ENCODE results near the gene GGT6. TPM values are rescaled to one million over a fixed set of nuclear protein-coding genes. Genes with fewer than 3 reads are reported as not detected.

GGT6 gene
- polyA plus RNA-seq, 1 donor, result 6.3 TPM

DNA sequence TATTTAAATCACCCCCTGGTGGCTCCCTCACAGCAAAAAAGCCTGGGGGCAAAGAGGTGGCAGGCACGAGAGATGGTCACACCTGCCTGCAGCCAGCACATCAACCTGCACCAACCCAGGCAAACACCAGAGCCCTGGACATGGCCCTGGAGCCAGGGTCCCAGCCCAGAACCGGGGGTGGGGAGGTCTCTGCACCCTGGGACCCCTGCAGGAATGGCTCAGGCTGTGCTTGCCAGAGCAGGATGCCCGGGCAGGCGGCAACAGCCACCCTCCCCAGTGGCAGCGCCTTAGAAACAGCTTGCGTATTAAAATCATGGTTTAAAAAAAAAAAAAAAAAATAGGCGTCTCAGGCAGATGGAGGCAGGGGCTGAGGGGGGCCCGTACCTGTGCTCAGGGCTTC lies 21.4 kb downstream of the GGT6 start:
- no peak for DNase-seq

DNA sequence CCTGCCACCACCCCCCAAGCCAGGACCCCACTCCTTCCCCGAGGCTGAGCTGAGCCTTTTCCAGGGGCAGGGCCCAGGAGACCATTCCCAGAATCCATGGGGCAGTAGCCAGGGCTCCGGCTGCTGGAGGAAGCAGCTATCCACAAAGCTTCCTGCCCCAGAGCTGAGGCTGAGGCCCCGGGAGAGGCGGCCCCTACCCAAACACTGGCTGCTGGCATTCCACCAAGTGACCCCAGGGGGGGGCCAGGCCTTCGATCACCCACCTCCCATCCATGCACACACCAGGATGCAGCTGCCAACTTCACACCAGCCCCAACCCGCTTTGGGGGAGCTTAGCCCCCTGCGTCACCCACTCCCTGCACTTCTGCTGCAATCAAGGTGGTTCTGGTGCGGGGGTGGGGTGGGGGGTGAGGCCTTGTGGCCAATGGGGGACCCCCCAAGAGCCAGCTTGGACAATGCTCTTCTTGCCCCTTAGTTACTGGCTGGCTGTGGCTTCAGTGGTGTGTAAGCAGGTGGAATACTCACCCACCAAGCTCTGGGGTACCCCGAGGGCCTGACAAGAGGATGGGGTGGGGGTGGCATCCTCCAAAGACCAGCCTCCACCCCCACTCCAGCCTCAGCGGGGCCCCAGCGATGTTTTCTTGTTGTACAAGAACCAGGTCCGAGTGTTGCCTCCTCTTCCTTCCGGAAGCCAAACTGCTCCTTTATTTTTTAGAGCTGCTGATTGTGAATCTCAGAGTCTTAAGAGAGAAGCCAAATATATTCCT lies 22.0 kb downstream of the GGT6 start:
- DNase-seq, result no peak

DNA sequence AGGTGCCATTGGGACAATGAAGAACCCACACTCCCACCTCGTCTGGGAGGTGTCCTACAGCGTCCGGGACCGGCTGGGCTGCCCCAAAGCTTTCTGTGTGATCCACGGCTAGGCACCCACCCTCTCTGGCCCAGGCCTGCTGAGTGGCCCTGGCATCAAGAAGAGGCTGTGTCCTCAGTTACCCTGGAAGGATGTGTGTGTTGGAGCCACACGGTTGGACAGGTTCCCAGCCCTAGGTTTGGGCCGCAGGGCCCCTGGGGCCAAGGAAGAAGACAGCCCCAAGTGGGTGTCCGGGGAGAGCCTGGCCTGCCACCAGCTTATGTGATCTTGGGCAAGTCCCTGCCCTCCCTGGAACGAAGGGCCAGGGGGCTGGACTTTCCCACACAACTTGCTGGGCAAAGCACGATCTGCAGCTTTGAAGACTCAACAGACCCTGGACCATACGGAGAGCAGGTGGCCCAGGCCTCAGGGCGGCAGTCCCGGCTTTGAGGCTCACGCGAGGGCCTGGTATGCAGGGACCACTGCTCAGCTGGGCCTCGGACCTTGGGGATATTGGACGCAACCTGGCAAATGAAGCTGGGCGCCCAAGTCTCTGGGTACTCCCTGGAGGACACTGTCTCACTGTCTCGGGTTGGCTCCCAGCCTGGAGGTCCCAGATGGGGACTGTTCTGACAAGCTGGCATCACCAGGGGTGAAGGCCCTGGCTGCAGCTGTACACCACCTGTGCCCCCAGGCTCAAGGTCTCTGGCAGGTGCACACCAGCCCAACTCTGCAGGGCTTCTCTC lies 22.7 kb downstream of the GGT6 start:
- no peak for DNase-seq

DNA sequence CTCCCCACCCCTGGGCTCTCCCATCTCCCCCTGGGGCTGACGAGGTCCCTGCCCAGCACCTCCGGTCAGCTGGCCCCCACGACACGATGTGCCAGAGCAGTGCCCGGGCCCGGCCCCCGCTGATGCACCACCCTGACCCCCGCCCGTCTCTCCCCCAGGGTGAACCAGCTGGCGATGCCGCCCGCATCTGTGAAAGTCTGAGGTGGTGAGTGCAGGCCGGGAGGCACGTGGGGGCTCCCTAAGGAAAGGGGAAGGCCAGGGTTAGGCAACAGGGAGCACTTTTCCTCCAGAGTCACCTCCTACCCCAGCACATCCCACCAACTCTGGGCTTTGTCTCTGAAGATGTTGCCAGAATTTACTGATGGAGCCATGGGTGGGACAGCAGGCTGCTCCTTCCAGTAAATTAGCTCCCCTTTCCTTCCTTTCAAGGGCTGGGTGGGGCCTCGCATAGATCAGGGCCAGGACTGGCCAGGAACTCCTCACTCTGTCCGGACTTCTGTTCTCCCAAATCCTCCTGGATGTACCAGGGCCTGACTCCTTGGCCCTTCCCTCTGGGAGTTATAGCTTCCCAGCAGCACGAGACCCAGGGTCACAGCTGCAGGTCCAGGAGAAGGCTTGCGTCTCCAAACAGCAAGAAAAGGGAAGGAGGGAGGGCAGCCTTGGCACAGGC lies 23.5 kb downstream of the GGT6 start:
- DNase-seq, result no peak

DNA sequence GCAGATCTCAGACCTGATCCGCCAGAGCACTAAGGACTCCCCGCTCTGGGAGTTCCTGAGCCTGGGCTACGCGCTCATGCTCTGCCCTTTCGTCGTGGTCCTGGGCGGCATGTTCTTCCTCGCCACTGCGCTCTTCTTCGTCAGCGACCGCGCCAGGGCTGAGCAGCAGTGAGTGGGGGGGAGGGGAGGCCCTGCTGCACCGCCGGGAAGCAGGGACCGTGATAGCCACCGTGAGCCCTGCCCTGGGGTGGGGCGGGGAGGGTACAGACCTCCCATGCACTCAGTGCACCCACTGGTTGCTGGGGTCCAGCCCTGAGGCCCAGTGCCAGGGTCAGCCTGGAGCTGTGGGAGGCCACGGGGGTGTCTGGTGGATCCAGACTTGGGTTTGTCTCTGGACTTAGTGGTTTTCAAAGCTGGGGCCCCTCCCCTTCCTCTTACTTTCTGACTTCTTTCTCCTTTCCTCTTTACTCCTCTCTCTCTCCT lies 24.1 kb downstream of the GGT6 start:
- no peak for DNase-seq

DNA sequence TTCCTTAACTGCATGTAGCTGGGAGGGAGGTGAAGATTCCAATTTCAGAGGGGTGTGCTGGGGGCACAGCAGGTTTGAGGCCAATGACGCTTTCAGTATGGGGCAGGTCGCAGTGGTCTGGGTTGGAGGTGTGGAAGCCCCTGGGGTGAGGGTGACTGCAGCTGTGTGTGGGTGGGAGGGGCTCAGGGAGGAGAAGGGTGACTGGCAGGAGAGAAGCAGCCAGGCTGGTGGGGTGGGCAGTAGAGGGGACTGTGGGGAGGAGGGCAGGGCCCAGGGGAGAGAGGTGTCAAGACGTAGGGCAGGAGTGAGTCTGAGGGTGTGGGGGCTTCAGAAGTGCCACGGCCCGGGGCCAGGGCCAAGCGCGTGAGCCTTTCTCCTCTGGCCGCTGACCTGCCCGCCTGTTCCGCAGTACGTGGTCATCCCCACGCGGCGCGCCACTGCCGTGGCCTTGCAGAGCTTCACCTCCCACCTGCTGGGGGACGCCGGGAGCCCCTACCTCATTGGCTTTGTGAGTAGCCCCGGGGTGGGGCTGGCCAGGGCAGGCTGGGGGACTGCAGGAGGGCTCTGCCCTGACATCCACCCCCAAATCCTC lies 24.6 kb downstream of the GGT6 start:
- no peak for DNase-seq

DNA sequence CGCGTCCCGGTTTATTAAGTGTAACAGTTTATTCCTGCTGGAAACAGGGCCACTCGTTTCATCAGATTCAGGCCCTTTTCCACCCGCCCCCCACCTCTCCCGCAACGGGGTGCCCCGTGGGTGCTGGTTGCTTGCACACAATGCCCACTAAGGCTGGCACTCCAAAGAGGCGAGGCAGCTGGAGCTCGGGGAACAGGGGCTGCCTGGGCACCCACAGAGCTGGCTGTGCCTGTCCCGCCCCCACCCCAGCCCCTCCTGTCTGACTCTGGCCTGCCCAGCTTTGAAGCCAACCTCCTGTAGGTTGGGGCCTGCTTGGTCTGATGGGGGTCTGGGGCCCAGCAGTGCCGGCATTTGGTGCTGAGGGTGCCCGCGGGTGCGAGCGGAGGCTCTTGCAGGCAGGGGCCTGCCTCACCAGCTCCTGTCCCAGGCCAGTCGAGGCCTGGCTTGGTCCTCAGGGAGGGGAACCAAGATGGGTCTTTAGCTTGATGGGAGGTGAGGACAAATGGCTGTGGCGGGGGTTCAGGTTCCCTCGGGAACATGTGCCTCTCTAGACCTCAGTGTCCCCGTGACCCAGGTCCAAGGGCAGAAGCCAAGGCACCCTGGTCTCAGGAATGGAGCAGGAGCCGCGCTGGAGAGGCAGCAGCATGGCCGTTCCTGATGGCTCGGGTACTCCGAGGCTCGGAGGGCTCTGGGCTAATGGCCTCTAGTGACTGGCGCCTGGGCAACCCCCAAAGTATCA lies 25.3 kb downstream of the GGT6 start:
- DNase-seq, result no peak

DNA sequence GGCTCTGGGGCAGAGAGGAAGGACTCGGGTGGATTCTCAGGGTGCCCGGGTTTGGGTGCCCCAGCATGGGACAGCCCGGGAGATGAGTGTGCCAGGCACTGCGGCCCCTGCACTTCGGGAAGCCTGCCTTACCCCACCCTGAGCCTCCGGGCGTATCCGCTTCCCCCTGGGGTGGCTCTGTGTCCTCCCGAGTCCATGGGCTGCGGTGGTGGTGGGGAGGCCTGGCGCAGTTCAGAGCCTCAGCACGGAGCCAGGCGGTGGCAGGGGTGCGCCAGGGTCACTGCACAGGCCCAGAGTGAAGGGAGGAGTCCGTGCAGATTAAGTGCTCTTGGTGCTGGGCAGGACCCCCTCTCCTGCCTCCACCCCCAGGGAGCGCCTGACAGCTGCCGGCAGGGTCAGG lies 25.9 kb downstream of the GGT6 start:
- no peak for DNase-seq

DNA sequence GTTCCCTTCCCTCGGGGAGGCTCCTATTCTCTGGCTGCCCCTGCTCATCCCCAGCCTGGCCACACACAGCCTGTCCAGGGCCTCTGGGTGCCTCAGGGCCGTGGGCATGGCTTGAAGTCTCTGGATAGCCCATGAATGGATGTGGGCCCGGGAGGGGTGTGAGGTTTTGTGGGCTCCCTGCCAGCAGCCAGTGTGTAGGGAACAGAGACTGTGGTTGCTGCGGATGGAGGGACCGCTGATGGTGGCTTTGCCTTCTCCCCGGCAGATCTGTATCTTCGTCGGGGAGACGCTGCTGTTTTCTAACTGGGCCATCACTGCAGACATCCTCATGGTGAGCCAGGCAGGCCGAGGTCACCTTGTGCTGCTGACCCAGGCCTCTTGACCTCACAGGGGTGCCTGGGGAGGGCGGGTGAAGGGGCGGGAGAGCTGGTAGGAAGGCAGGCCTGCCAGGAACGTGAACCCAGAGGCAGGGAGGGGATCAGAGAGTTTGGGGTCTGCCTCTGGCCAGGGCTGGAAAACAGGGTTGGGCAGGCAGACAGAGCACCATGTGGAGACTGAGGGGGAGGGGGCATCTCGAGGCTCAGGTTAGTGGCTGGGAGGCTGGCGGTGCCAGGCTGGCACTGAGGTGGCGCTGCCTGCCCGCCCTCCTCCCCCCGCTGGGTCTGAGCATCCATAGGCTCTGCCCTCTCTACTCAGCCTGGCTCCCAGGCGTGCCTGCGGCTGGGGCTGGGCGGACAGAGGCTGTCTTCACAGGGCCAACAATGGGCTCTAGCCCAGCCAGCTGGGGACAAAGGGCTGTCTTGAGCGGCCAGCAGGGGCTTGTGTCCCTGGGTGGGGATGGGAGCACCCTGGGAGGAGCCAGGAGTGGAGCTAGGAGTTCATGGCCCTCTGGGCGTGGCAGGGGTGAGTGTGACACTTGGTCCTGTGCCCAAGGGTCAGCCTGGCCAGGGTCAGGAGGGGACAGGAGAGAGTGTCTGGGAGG lies 26.6 kb downstream of the GGT6 start:
- no peak for DNase-seq

DNA sequence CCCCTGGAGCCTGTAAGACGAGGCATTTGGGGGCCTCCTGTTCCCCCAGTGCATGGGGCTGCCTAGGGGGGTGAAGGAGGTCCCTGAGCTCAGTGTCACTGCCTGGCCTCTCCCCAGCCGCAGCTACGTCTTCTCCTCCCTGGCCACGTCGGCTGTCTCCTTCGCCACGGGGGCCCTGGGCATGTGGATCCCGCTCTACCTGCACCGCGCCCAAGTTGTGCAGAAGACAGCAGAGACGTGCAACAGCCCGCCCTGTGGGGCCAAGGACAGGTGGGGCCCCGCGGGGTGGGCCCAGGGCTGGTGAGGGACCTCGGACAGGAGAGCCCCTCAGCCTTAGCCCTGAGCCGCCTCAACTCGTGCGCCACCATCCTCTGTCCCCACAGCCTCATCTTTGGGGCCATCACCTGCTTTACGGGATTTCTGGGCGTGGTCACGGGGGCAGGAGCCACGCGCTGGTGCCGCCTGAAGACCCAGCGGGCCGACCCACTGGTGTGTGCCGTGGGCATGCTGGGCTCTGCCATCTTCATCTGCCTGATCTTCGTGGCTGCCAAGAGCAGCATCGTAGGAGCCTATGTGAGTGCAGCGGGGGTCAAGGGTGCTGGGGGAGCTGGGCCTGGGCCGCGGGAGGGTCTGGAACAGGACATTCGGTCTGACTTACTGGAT lies 27.4 kb downstream of the GGT6 start:
- DNase-seq, result no peak

DNA sequence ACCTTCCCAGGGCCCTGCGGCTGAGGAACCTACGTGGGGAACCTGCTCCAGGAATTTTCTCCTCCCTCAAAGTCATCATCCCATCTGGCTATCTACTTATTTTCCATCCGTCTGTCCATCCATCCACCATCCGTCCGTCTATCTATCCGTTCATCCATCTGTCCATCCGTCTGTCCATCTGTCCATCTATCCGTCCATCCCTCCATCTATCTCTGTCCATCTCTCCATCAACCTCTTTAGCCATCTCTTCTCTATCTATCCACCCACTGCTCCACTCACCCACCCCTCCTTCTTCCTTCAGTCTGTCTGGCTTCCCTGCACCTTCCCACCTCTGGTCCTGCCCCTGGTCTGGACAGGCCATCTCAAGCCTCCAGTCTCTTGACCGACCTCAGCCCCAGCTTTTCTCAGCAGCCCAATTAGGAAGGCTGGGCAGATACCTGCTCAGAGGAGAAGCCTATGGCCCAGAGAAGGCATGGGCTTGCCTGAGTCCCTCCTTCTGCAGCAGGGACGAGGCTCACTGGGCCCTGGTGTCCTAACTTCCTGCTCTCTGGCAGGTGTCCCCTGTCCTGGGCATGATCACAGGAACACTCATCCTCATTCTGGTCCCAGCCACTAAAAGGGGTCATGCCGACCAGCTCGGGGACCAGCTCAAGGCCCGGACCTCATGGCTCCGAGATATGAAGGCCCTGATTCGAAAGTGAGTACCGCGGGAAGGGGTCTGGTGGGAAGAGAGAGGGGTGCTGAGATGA lies 28.2 kb downstream of the GGT6 start:
- no peak for DNase-seq

DNA sequence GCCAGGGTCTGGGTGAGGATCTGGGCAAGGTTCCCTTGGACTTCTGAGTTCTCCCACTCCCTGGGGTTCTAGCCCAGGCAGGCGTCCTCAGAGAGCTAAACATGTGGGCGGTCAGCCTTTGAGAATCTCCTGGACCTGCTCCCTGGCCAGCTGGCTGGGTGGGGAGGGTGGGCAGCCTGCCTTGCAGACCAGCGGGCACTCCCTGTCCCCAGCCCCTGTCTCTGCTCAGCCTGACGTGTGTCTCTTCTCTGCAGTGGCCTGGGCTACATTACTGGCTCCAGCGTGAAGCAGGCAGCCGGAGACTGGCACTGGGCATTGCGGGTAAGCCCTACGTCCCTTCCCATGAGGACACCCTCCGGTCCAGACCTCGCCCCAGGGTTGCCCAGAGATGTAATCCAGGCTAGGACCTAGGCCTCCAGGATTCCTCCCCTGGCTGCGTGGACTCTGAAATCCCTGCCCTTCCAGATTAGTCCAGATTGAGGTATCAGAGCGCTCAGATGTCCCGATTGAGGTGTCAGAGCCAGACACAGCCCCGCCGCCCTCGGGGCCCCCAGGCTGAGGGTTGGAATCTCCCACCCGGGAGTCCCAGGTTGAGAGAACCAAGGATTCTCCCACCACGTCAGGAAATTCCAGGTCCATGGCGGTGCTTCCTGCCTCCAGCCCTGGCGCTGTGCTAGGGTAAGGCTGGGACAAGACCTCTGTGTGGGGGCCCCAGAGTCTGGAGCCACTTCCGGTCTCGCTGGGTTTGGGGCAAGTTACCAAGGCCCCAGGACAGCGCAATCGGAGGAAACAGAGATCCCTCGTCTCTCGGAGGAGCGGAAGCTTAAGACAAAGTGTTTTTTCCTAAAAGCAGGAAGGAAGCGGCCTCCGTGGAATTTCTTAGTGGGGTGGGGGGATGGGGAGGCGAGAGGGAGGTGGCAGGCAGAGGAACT lies 29.3 kb downstream of the GGT6 start:
- DNase-seq, result no peak

DNA sequence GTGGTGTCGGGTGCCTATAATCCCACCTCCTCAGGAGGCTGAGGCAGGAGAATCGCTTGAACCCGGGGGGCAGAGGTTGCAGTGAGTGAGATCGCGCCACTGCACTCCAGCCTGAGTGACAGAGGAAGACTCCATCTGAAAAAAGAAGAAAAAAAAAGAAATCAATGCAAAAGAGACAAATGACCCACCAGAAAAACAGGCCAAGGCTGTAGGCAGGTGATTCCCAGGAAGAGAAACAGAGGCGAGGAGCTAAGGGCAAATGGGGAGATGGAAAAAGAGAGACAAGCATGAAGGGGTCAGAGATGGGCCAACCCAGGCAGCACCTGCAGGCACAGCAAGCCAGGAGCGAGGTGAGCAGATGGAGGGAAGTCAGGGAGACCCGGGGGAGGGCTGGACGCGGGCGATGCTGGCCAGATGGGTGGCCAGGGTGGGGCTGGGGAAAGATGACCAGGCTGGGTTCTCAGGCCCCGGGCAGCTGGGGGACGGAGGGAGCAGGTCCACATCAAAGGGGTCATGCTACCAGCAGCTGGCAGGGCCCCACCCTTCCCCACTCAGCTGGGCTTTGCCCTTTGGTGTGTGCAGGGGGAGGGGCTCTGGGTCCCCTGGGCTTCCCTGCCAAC lies 30.7 kb downstream of the GGT6 start:
- DNase-seq, result no peak

DNA sequence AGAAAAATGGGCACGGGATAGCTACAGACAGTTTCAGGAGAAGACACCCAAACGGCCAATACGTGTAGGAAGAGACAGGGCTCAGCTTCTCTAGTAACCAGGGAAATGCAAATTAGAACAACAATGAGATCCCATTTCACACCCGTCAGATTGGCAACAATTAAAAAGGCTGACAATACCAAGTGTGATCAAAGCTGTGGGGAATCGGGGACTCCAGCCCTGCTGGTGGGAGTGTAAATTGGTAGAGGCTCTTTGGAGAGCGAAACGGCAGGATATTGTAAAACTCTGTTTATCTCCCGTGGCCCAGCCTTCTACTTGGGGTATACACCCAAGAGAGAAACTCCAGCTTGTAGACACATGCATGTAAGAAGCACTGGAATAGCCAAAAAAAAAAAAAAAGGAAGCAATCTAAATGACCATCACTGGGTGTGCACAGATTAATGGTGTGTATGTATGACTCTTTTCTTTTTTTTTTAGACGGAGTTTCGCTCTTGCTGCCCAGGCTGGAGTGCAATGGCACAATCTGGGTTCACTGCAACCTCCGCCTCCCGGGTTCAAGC lies 32.7 kb downstream of the GGT6 start:
- no peak for DNase-seq

DNA sequence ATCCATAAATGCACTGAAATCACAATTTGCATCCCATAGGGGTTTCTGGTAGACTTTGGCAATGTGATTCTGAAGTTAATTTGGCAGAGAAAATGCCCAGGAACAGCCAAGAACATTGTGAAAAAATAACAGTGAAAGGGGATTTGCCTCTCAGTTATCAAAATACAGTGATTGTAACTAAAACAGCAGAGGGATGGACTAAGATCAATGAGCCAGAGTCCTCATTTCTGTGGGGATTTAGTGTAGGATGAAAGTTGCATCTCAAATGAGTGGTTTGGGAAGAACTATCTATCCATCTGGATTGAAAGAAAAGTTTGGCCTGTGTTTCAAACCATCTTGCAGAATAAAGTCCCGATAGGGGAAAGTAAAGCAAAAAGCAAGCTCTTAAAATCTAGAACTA lies 33.2 kb downstream of the GGT6 start:
- DNase-seq, result no peak

DNA sequence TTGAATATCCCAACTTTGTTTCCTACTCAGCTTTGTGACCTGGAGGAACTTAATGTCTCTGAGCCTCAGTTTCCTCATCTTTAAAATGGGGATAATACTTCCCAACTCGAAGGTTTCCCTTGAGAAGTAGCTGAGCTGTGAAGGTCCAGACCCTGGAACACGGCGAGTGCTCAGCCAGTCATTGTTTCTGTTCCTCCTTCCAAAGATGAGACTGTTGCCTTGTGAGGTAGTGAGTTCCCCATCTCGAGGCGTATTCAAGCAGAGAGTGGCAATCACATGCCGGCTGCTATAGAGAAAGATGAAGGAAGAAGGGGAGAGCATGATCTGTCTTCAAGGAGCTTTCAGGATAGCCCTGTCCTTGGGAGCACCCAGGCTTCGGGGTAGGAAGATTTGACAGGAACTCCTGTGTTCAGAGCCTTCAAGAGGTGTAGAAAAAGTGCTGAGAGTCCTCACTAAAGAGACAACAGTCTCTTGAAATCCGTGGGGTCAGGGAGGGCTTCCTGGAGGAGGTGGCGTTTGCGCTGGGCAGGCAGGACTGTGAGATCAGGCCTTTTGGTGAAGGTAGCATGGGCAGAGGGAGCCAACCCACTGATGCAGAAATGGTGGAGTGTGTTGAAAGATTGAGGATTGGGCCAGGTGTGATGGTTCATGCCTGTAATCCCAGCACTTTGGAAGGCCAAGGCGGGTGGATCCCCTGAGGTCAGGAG lies 34.5 kb downstream of the GGT6 start:
- no peak for DNase-seq

DNA sequence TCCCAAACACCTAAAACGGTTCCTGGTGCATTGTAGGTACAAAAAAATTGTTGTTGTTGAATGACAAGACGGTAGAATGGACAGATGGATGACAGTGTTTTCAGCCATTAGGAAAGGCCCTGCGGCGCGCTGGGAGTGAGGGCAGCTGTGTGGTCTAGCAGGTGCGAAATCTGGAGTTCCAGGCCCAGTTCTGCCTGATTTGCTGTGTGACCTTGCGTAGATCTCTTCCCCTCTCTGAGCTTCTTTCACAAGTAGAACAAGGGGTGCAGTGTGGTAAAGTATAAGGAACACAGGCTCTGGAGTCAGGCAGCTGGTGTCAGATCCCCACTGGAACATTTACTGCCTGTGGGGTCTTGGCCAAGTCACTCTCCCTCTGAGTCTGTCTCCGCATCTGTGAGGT lies 36.4 kb downstream of the GGT6 start:
- no peak for DNase-seq

Data from left kidney (tissue), 2 donors.